Activated gamma-delta T cell (primary cell): ENCODE measurements around the gene LILRB5.
"Not testable (repeated sequence)": the region's sequence is repeated elsewhere in the genome, so short reads cannot be mapped to it uniquely, and the experiment has no call there.

Experiments used
- DNase-seq: peaks from one replicate; lab custom pipeline; 2025; lab: John Stamatoyannopoulos, UW

LILRB5 gene

GRCh38 chr19:54211235-54211634, 45.8 kb downstream of the LILRB5 start:
- no peak for DNase-seq

DNA sequence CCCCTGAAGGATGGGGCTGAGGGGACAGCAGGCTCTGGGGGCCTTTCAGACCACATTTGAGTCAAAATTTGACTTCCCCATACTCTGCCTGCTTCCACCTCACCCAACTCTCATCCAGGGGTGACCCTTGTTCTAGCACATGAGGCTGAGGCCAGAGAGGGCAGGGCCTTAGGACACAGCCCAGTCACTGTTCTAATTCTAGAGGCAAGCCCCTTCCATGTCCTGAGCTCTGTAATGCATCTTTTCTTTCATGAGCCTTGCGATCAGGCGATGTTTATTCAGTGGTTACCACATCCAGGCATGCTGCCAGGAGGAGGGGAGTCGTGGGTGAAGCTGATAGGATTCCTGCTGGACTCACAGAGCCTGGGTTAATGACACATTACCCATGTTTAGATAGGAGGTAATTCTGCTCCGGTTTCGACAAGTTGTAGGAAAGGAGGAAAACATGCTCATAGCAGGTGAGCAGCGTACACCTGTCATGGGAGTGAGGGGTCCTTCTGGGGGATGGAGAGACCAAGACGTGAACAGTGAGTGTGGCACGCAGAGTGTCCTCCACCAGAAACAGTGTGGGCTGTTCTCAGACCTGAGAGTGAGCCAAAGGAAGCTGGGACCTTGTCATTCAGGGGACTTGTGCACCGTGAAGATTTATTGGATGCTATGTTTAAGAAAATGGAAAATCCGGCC, 47.1 kb downstream of the LILRB5 start:
- no peak for DNase-seq

DNA sequence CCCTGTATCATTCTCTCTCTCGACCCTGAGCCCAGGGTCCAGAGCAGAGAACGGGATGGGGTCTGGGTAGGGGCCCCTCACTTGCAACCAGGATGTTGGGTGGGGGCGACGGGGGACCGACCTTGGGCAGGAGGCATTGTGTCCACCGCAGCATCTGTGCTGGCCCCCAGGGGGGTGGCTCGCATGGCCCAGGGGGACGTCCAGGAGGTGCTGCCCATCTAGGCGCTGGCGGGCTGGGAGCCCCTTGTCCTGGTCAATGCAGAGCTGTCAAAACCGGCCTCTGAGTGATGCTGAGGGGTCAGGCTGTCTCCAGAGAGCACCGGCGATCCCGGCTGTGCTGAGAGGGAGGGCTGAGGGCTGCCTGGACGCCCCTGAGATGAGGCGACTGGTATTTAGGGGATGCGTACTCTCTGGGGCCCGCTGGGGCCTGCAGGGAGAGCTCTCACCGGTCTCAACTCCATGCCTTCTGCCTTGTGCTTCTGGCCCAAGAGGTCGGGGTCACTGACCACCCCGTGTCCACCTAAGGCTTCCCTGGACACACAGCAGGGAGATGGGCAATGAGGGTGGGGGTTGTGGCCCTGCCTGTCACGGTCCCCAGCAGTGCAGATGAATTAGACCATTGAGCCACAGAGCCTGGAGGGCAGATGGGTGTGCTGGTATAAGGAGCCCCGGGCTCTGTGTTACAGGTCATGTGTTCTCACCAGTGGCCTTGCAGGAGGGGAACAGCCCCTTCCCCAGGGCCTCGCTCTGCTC, 47.8 kb downstream of the LILRB5 start:
- DNase-seq = no peak

- DNase-seq = no peak
Observed at GRCh38 chr19:54208784-54209057, 48.4 kb downstream of the LILRB5 start.

DNA sequence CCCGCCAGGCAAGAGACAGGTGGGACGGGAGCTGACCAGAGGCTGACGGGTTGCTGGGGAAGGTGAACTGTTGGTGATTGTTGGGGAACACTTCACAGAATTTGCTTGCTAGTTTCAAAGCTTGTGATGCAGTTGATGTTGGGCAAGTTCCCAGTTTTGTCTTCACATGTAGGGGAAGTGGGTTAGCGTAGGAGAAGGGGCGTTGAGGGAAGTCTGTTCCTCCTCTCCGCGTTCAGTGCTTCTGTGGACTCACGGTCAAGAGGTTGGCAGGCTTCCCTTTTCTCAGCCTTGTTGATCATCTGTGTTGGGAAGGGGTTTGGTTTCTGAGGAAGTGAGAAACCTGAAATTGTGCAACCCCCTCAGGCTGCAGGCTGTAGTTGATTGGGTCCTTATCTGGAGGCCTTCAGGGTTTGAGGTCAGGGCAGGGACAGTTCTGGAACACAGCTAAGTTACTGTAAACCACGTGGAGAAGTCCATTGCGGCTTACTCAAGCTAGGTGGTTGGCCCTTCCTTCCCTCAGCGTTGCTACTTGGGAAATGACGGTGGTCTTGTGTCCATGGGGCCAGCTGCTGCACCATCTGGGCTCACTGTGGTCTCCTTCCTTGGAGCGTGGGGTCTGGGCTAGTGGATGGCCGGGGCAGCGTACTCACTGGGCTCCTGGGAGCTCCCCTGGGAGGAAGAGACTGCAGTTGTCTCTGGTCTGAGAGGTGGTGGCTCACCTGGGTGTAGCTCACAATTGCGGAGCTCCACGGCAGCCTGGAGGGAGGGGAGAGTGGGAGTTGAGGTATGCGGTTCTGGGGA, 48.9 kb downstream of the LILRB5 start:
- no peak for DNase-seq

DNA sequence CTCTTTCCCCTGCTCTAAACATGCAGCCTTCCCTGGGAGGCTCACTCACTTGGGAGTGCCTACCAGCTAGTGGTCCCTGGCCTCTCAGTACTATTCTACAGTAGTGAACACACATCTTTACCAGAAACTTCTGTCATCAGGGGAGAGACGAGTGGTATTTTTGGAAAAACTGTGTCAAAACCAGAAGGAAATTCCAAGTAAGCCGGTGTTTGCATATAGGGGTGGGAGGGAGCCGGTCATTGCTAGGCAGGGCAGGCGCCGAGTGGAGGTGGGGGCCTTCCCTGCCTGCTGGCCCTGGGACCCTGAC, 49.4 kb downstream of the LILRB5 start:
- DNase-seq = no peak

- DNase-seq = not testable (repeated sequence)
Observed at GRCh38 chr19:54207193-54207592, 49.9 kb downstream of the LILRB5 start.

DNA sequence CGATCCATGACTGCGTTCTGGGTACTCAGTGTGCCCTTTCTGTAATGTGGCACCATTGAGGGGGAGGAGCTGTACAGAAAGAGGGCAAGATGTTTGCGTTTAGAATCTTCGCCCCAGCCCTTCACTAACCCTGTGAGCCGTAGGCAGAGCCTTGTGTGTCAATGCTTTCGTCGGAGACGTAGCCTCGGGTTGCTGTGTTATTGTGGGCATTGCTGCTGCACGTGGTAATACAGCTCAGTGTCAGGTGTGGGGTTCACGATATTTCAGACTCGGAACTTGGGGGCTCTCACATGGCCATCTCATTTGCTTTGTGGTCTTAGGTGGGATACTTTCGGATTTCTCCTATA, 50.3 kb downstream of the LILRB5 start:
- no peak for DNase-seq

DNA sequence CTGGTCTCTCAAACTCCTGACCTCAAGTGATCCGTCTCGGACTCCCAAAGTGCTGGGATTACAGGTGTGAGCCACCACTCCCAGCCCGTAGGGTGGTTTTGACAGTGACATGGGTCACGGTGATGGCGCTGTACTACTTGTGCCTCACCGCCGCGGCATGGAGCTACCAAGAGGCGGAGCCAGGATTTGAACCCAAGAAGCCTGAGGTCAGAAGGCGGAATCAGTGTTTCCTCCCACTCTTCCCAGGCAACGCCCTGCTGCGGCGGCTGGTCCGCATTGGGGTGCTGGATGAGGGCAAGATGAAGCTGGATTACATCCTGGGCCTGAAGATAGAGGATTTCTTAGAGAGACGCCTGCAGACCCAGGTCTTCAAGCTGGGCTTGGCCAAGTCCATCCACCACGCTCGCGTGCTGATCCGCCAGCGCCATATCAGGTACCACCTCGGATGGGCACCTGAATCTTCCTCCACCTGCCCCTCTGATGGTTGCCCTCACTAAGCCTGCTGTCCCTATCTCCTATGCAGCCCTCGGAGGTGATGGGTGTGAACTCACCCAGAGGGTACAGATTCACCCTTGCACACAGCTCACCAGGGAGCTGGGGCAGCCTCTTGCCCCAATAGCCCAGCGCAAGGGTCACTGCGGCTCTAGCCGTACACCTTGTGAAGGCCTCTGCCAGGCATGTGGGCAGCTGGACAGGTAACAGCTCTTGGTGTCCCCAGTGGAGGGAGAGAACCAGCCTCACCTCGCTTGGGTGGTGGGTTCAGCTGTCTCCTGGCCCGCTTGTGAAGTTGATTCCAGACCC, 50.8 kb downstream of the LILRB5 start:
- DNase-seq = no peak

- no peak for DNase-seq
Observed at GRCh38 chr19:54204767-54205468, 52.2 kb downstream of the LILRB5 start.

DNA sequence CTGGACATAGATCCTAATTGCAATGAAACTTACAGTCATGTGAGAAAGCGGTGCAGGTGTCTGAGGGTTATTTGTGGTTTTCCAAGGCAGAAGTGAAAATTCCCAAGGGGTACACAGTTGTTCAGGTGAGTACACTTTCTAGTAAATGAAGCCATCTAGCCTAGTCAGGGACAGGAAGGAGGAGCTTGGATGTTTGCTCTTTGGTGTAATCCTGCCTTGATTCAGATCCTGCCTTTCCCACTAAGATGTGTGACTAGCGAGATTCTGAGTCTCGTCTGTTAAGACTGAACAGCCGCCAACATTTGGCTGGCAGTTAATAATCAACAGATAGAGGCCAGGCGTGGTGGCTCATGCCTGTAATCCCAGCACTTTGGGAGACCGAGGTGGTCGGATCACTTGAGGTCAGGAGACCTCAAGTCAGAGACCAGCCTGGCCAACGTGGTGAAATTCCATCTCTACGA, 53.9 kb downstream of the LILRB5 start:
- no peak for DNase-seq

DNA sequence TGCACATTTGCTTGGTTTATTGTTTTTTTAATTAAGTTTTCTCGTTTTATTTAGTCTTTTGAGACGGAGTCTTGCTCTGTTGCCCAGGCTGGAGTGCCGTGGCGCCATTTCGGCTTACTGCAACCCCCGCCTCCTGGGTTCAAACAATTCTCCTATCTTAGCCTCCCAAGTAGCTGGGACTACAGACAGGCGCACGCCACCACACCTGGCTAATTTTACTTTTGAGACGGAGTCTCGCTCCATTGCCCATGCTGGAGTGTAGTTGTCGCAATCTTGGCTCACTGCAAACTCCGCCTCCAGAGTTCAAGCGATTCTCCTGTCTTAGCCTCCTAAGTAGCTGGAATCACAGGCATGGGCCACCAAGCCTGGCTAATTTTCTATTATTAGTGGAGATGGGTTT, 55.1 kb downstream of the LILRB5 start:
- DNase-seq = no peak

GRCh38 chr19:54201172-54201701, 55.8 kb downstream of the LILRB5 start:
- DNase-seq = no peak
